ENCODE results near the gene CXXC5.

GRCh38 chr5:139676406-139676805 is 28.3 kb downstream of the CXXC5 start:
- TF ChIP-seq CTCF (conservative IDR thresholded peaks at IDR 0.05; ENCODE audit: low read depth, low read length), result no peak
- TF ChIP-seq USF2 (IDR thresholded peaks at IDR 0.05; ENCODE audit: low read depth, low read length), result no peak
- TF ChIP-seq CEBPB (IDR thresholded peaks at IDR 0.05; ENCODE audit: low read depth, low read length), result no peak
- no peak for TF ChIP-seq POLR2A (IDR thresholded peaks at IDR 0.05; ENCODE audit: low read depth, low read length)
- no peak for TF ChIP-seq RAD21 (IDR thresholded peaks at IDR 0.05; ENCODE audit: low read length)
- TF ChIP-seq SMC3 (IDR thresholded peaks at IDR 0.05; ENCODE audit: low read depth, low read length), result no peak
- no peak for TF ChIP-seq MAFK (IDR thresholded peaks at IDR 0.05; ENCODE audit: low read depth, low read length)
- TF ChIP-seq NFE2L2 (IDR thresholded peaks at IDR 0.05; ENCODE audit: low read depth, low read length), result no peak

Measured in IMR-90 (cell line).